Measurements from ENCODE around the gene MRPL12.
A peak's percentile ranks its signal among the peaks of the same experiment; 100 is the strongest.
"Not testable (repeated sequence)": the region's sequence is repeated elsewhere in the genome, so short reads cannot be mapped to it uniquely, and the experiment has no call there.

The MRPL12 gene

GRCh38 chr17:81717766-81718089, 14.6 kb downstream of the MRPL12 start:
- no peak for DNase-seq

GRCh38 chr17:81719410-81720266, 16.5 kb downstream of the MRPL12 start:
- DNase-seq: no peak

- DNase-seq: no peak
These were observed 17.3 kb downstream of the MRPL12 start for GRCh38 chr17:81720267-81721071.

GRCh38 chr17:81722184-81723120, 19.3 kb downstream of the MRPL12 start:
- peak; percentile 20 for DNase-seq

GRCh38 chr17:81723651-81724209, 20.6 kb downstream of the MRPL12 start:
- DNase-seq: no peak

GRCh38 chr17:81725439-81725838, 22.3 kb downstream of the MRPL12 start:
- no peak for DNase-seq

- no peak for DNase-seq
These were observed 22.8 kb downstream of the MRPL12 start for GRCh38 chr17:81726004-81726403.

- no peak for DNase-seq
These were observed 24.3 kb downstream of the MRPL12 start for GRCh38 chr17:81727324-81728031.

GRCh38 chr17:81733507-81734404, 30.6 kb downstream of the MRPL12 start:
- no peak for DNase-seq

GRCh38 chr17:81734405-81735263, 31.5 kb downstream of the MRPL12 start:
- no peak for DNase-seq

- no peak for DNase-seq
These were observed 32.3 kb downstream of the MRPL12 start for GRCh38 chr17:81735264-81736102.

- no peak for DNase-seq
These were observed 35.0 kb downstream of the MRPL12 start for GRCh38 chr17:81737947-81738800.

- DNase-seq: no peak
These were observed 35.7 kb downstream of the MRPL12 start for GRCh38 chr17:81738801-81739393.

GRCh38 chr17:81739593-81739992, 36.4 kb downstream of the MRPL12 start:
- DNase-seq: not testable (repeated sequence)

GRCh38 chr17:81740395-81740961, 37.3 kb downstream of the MRPL12 start:
- DNase-seq: no peak

- no peak for DNase-seq
These were observed 38.0 kb downstream of the MRPL12 start for GRCh38 chr17:81741049-81741593.

Measured in DMS79 (cell line).